Calu3 (cell line): ENCODE data around the gene PUM1. TPM values are rescaled to one million over a fixed set of nuclear protein-coding genes. Genes with fewer than 3 reads are reported as not detected.

Experiments
- BruUV-seq: library from RNA; stranded (reverse); fragments of 400-500 nt; replicated peaks from 2 replicates; lab custom pipeline; 2021; lab: Mats Ljungman, UMichigan
- CTCF ChIA-PET: fragments of 300-600 bp; sonication (Branson Sonifier 250); formaldehyde crosslinking; loops from one replicate; lab custom pipeline; 2022; ENCODE audit warnings: antibody characterized with exemption; lab: Charles Lee
- DNase-seq: peaks from one replicate; pipeline ENCODE4 v3.0.0; 2022
- H3K27ac Mint-ChIP-seq: one replicate; pipeline ENCODE4 v1.8.0; 2022; ENCODE audit warnings: mixed read lengths; ENCODE audit not compliant: unreplicated experiment
- H3K27me3 Mint-ChIP-seq: one replicate; pipeline ENCODE4 v1.8.0; 2022; ENCODE audit warnings: mixed read lengths; ENCODE audit not compliant: unreplicated experiment
- H3K36me3 Mint-ChIP-seq: one replicate; pipeline ENCODE4 v1.8.0; 2022; ENCODE audit warnings: mild to moderate bottlenecking, moderate library complexity, mixed read lengths; ENCODE audit not compliant: insufficient read depth, unreplicated experiment
- H3K4me1 Mint-ChIP-seq: one replicate; pipeline ENCODE4 v1.8.0; 2022; ENCODE audit warnings: mild to moderate bottlenecking, low read depth, mixed read lengths; ENCODE audit not compliant: unreplicated experiment
- H3K4me3 Mint-ChIP-seq: one replicate; pipeline ENCODE4 v1.8.0; 2022; ENCODE audit warnings: mild to moderate bottlenecking, low read depth, moderate library complexity, mixed read lengths; ENCODE audit not compliant: unreplicated experiment
- H3K9me3 Mint-ChIP-seq: one replicate; pipeline ENCODE4 v1.8.0; 2022; ENCODE audit warnings: low read depth, mixed read lengths; ENCODE audit not compliant: unreplicated experiment
- intact Hi-C: fragments of 100-400 bp; cut with micrococcal nuclease; formaldehyde crosslinking; loops from one replicate; pipeline ENCODE4 v1.10.0; 2022; ENCODE audit not compliant: unreplicated experiment
- total RNA-seq: library from RNA; stranded (reverse); gene quantifications from 2 replicates; pipeline ENCODE4 v1.2.3, GENCODE V29; 2022
- TF ChIP-seq, protein P1 (sequence below): fragments of 200-600 bp; IDR thresholded peaks from one replicate; pipeline ENCODE4 v1.8.0; 2022; ENCODE audit warnings: antibody characterized with exemption; ENCODE audit not compliant: unreplicated experiment

Gene PUM1
- total RNA-seq, 1 experiment from 2014 or later = 163 TPM

DNA sequence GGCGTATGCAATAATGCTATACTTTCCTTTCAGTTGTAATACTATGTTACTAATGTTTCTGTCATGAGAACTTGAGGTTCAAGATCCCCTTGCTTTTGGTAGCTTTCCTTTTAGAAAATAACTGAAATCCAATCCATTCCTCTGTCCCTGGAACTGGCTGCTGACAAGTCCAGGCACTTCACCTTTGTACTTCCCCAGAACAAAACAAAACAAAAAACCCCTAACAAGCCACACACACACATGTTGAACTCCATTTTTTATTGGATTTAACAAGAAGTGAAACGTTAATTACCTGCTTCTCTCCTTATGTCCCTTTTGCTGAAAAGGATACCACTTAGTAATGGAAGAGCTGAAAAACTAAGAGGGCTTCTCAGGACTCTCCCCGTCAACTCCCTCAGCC, 130.9 kb downstream of the PUM1 start:
- no peak for DNase-seq
- Mint-ChIP-seq H3K27me3 (no peaks in the 10 kb centered on the region), H3K27ac (no peak overlapping the region), H3K36me3 (peaks cover 85% of the 10 kb centered on the region), H3K4me3 (no peak overlapping the region), H3K9me3 (no peaks in the 10 kb centered on the region), H3K4me1 (peaks cover 9% of the 10 kb centered on the region)
- CTCF ChIA-PET = no interaction called here
- TF ChIP-seq, protein P1, sequence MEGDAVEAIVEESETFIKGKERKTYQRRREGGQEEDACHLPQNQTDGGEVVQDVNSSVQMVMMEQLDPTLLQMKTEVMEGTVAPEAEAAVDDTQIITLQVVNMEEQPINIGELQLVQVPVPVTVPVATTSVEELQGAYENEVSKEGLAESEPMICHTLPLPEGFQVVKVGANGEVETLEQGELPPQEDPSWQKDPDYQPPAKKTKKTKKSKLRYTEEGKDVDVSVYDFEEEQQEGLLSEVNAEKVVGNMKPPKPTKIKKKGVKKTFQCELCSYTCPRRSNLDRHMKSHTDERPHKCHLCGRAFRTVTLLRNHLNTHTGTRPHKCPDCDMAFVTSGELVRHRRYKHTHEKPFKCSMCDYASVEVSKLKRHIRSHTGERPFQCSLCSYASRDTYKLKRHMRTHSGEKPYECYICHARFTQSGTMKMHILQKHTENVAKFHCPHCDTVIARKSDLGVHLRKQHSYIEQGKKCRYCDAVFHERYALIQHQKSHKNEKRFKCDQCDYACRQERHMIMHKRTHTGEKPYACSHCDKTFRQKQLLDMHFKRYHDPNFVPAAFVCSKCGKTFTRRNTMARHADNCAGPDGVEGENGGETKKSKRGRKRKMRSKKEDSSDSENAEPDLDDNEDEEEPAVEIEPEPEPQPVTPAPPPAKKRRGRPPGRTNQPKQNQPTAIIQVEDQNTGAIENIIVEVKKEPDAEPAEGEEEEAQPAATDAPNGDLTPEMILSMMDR = no peak
- no TSS peak for BruUV-seq
- intact Hi-C loops = no loop called here

DNA sequence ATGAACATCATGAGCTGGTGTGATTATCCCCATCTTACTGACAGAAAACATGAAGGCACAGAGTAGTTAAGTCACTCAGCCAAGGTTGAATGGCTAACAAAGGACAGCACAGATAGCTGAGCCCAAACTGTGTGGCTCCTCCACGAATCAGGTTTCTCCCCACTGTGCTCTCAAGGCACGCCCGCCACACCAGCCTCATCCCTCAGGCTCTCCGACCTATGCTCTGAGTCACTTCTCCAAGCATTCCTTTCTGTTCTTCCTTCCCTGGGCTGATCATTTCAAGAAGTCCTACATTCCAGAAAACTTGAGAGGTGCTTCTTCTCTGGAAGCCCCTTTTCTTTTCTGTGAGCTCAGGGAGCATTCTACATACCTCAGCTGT, 131.7 kb downstream of the PUM1 start:
- no TSS peak for BruUV-seq
- intact Hi-C loops = no loop called here
- Mint-ChIP-seq H3K4me1 (peaks cover 9% of the 10 kb centered on the region), H3K27ac (no peak overlapping the region), H3K36me3 (peaks cover 82% of the 10 kb centered on the region), H3K27me3 (no peaks in the 10 kb centered on the region), H3K4me3 (no peak overlapping the region), H3K9me3 (no peaks in the 10 kb centered on the region)
- CTCF ChIA-PET = no interaction called here
- DNase-seq = no peak
- TF ChIP-seq, protein P1 = no peak

DNA sequence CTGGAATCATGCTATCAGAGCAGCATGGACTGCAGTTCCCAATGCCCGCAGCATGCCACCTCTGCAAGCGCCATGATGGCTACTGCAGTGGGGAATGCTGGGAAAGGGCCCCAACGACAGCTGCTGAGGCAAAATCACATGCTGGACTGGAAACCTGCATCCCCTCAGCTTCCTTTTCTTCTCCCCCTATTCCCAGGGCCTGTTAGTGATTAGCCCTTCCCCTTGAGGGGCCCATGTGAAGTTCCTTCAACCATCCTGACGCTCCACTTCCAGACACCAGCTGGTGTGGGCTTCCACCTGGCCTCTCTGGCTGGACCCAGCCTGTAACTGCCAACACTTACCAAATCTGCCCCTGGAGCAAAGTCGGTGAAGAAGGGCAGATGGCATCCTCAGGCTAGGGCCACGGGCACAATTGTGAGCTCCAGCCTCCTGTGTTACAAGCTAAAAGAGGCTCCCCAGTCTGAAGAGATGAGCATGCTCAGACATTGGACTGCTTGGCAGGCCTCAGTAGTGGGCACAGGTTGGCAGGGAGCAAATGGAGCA, 134.8 kb downstream of the PUM1 start:
- BruUV-seq = no TSS peak
- intact Hi-C loops = no loop called here
- CTCF ChIA-PET = no interaction called here
- no peak overlapping the region for H3K4me3 Mint-ChIP-seq
- peaks cover 57% of the 10 kb centered on the region for H3K36me3 Mint-ChIP-seq
- peak overlapping the region; percentile 35 for H3K27ac Mint-ChIP-seq
- no peaks in the 10 kb centered on the region for H3K9me3 Mint-ChIP-seq
- DNase-seq = no peak
- H3K4me1 Mint-ChIP-seq = peaks cover 9% of the 10 kb centered on the region
- TF ChIP-seq, protein P1 = no peak
- no peaks in the 10 kb centered on the region for H3K27me3 Mint-ChIP-seq

DNA sequence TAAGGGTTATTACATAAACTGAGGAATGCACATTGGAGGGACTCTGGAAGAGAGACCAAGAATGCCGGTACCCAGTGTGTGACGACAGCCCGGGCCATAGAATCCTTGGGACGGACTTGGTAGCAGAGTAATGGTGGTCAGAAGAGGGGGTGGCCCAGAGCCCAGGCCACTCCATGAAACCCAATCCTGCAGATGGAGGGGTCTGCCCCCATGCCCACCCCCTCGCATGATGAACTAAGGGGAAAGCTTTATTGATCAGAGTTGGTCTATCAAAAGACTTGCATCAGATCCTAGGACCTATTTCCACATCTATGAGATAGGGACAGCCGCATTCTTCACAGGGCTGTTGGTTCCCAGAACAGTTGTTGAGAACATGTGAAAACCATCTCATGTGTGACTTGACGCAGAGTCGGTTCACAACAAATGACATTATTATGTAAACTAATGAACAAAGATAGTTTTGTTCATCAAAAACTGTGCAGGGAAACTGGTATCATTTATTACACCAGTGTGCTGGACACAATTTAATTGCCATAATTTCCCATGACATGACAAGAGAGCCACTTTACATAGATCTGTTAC, 135.5 kb downstream of the PUM1 start:
- TF ChIP-seq, protein P1 = no peak
- CTCF ChIA-PET = no interaction called here
- Mint-ChIP-seq H3K9me3 (no peaks in the 10 kb centered on the region), H3K4me1 (peaks cover 4% of the 10 kb centered on the region), H3K27ac (peak overlapping the region; percentile 35), H3K4me3 (no peak overlapping the region), H3K36me3 (peaks cover 52% of the 10 kb centered on the region), H3K27me3 (no peaks in the 10 kb centered on the region)
- intact Hi-C loops = no loop called here
- BruUV-seq = no TSS peak
- DNase-seq = no peak
